Lung (tissue), 12 donors: Measurements from ENCODE around the gene BRF1. TPM values are rescaled to one million over a fixed set of nuclear protein-coding genes. Genes with fewer than 3 reads are reported as not detected.

Source experiments
- ATAC-seq: fragments of 200-7000 bp; cut with Tn5 transposase; one replicate; pipeline ENCODE4 v1.9.1; 2020; ENCODE audit warnings: moderate number of reproducible peaks; ENCODE audit not compliant: insufficient read depth, low FRiP score
- DNase-seq, 3 donors: peaks; one replicate each; pipeline ENCODE4 v3.0.0-alpha.2; 2013 to 2017
- H3K27ac ChIP-seq, 2 donors: one replicate each; pipeline ENCODE4 v1.5.1; 2013; ENCODE audit warnings: mild to moderate bottlenecking in 2 of 2, moderate library complexity in 2 of 2, control low read depth in 1 of 2, inconsistent platforms in 1 of 2, low read depth in 1 of 2, low read length in 1 of 2
- H3K27me3 ChIP-seq, 3 donors: one replicate each; pipeline ENCODE4 v1.5.1; 2013; ENCODE audit warnings: low read length in 2 of 3; ENCODE audit not compliant: control insufficient read depth in 3 of 3, insufficient read depth in 3 of 3
- H3K36me3 ChIP-seq, 4 donors: one replicate each; pipeline ENCODE4 v1.5.1; 2013; ENCODE audit warnings: low read length in 4 of 4, mild to moderate bottlenecking in 1 of 4, moderate library complexity in 1 of 4; ENCODE audit not compliant: control insufficient read depth in 4 of 4, insufficient read depth in 4 of 4
- H3K4me1 ChIP-seq, 5 donors: one replicate each; pipeline ENCODE4 v1.5.1; 2013; ENCODE audit warnings: low read length in 5 of 5, mild to moderate bottlenecking in 2 of 5, moderate library complexity in 1 of 5; ENCODE audit not compliant: control insufficient read depth in 5 of 5, insufficient read depth in 5 of 5
- H3K4me3 ChIP-seq: one replicate; pipeline ENCODE4 v1.5.1; 2013; ENCODE audit warnings: mild to moderate bottlenecking, control low read depth, moderate library complexity
- H3K9ac ChIP-seq, 2 donors: one replicate each; pipeline ENCODE4 v1.5.1; 2013; ENCODE audit warnings: low read length in 2 of 2, control low read depth in 1 of 2; ENCODE audit not compliant: insufficient read depth in 1 of 2
- H3K9me3 ChIP-seq, 4 donors: one replicate each; pipeline ENCODE4 v1.5.1; 2013; ENCODE audit warnings: low read length in 3 of 4, mild to moderate bottlenecking in 1 of 4, moderate library complexity in 1 of 4; ENCODE audit not compliant: control insufficient read depth in 4 of 4, insufficient read depth in 3 of 4
- WGBS, 2 donors: extraction: QIAGEN DNeasy Blood & Tissue Kit; methylation state at CpG; one replicate each; pipeline ENCODE4 v1.1.7; 2013; 5-methylcytosine and 5-hydroxymethylcytosine counted together
- polyA plus RNA-seq, 2 donors: library from polyadenylated mRNA; stranded (reverse); fragments of 200-250 nt; gene quantifications; one replicate each; pipeline ENCODE4 v1.2.1, GENCODE V29; 2013
- total RNA-seq, 2 donors: library from RNA; depleted of rRNA in 1 of 2; stranded (reverse); fragments of >200 nt in 1 of 2; gene quantifications; one replicate each; pipeline ENCODE4 v1.2.1, GENCODE V29; 2014 to 2021
- TF ChIP-seq, protein P1 (sequence below): IDR thresholded peaks from 2 replicates; pipeline ENCODE4 v1.5.1; 2012; ENCODE audit warnings: mild to moderate bottlenecking; ENCODE audit errors: control extremely low read depth, extremely low read depth
- donor health status: control.
- donor health status: control.
- donor health status: Bipolar disorder and iron deficiency.
- donor health status: healthy.
- donor health status: DM: yes; HTN: yes; CAD: no.

BRF1 gene
- total and polyA plus RNA-seq, 4 donors, result 14.2 to 55.3 (median 37.2) TPM

DNA sequence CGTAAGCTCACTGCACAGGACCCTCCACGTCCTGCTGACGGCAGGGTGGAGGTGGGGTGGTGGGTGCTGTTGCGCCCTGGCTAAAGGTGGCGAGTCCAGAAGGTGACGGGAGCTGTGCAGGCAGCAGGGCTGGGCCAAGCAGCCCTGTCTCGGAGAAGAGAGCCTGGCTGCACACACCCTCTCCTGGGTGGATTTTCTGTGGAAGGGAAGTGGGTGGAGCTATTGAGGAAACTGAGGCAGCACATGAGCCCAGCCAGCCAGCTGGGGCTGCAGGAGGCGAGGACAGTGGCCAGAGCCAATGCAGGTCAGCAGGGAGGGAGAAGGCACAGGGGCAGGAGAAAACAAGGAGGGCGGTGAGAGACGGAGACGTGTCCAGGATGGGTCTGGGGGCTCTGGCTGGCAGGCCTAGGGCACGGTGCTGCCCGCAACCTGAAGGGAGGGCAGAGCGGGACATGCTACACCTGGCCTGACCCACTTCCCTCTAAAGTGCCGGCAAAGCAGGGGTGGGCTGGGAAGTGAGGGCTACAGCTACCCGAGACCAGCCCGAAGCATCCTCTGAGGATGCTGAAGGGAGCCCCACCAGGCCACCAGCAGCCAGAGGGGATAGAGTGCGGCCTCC, 32.0 kb downstream of the BRF1 start:
- ATAC-seq, result peak; percentile 23
- WGBS, 2 donors, result 97 to 99% methylated on average over 18 of the region's 18 CpGs
- Histone ChIP-seq H3K27ac (no peak overlapping the region), H3K27me3 (no peaks in the 10 kb centered on the region), H3K36me3 (peaks cover 0 to 20% (median 8%) of the 10 kb centered on the region in 4 donors), H3K9ac (no peak overlapping the region), H3K4me3 (no peak overlapping the region), H3K4me1 (peaks cover 0 to 8% (median 0%) of the 10 kb centered on the region in 5 donors), H3K9me3 (no peaks in the 10 kb centered on the region)
- TF ChIP-seq, protein P1, sequence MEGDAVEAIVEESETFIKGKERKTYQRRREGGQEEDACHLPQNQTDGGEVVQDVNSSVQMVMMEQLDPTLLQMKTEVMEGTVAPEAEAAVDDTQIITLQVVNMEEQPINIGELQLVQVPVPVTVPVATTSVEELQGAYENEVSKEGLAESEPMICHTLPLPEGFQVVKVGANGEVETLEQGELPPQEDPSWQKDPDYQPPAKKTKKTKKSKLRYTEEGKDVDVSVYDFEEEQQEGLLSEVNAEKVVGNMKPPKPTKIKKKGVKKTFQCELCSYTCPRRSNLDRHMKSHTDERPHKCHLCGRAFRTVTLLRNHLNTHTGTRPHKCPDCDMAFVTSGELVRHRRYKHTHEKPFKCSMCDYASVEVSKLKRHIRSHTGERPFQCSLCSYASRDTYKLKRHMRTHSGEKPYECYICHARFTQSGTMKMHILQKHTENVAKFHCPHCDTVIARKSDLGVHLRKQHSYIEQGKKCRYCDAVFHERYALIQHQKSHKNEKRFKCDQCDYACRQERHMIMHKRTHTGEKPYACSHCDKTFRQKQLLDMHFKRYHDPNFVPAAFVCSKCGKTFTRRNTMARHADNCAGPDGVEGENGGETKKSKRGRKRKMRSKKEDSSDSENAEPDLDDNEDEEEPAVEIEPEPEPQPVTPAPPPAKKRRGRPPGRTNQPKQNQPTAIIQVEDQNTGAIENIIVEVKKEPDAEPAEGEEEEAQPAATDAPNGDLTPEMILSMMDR, result no peak
- no peak for DNase-seq

DNA sequence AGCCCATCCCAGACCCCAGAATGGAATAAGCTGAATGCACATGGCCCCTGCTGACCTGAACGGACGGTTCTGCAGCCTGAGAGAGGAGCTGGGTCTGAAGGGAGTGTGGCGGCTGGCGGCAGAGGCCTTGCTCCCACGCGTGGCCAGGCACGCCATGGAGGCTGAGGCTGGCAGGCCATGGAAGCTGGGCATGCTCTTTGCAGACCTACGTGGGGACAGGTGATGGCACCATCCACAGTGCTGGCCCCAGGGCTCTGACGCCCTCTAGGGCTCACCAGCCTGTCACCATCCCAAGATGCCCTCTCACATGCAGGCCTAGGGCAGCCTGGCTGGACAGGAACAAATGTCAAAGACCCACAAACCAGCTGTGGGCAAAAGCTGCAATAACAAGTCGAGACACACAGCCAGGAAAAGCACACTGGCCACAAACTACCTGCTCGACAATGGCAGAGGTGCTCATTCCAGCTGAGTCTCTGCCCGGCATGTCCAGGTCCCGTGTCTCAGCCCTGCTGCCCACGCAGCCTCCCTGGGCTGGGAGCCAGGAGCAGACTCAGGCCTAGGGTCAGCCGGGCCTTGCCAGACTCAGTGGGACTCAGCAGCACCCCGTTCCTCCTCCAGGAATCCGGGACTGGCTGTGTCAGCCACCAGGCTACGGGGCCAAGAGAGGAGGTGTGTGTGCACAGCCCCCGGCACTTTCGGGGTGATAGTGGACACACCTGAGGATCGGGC, 32.8 kb downstream of the BRF1 start:
- Histone ChIP-seq H3K9ac (no peak overlapping the region), H3K27ac (no peak overlapping the region), H3K4me1 (peaks cover 0 to 5% (median 0%) of the 10 kb centered on the region in 5 donors), H3K36me3 (peaks cover 0 to 22% (median 9%) of the 10 kb centered on the region in 4 donors), H3K27me3 (no peaks in the 10 kb centered on the region), H3K4me3 (no peak overlapping the region), H3K9me3 (no peaks in the 10 kb centered on the region)
- WGBS, 2 donors, result 93 to 96% methylated on average over 21 of the region's 21 CpGs
- ATAC-seq (no peak), DNase-seq (no peak)
- TF ChIP-seq, protein P1, result no peak

DNA sequence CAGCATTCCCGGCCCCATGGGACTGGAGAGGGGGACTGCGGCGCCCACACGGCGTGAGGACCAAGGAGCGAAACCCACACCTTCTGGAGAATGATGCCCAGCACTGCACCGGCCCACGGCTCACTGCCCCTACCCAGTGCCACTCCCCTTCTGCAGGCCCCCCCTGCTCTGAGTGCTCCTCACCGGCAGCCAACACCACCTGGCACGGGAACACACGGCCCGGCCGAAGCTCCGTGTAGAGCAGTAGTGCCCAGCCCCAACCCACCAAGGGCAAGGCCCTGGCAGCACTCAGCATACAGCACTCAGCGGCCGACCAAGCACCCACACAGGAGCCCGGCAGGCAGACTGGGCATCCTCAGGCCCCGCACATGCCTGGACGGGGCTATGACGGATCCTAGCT, 39.0 kb downstream of the BRF1 start:
- no peak overlapping the region for H3K27ac ChIP-seq
- 94 to 97% methylated on average over 20 of the region's 20 CpGs for WGBS, 2 donors
- no peaks in the 10 kb centered on the region for H3K9me3 ChIP-seq
- H3K27me3 ChIP-seq, result no peaks in the 10 kb centered on the region
- TF ChIP-seq, protein P1, result no peak
- peaks cover 0 to 11% (median 8%) of the 10 kb centered on the region in 4 donors for H3K36me3 ChIP-seq
- no peak overlapping the region for H3K4me3 ChIP-seq
- H3K4me1 ChIP-seq, result no peaks in the 10 kb centered on the region
- no peak for DNase-seq
- no peak overlapping the region for H3K9ac ChIP-seq
- no peak for ATAC-seq
